H9 (cell line): ENCODE results near the gene BSG. TPM values are rescaled to one million over a fixed set of nuclear protein-coding genes. Genes with fewer than 3 reads are reported as not detected.

Source experiments
- DNase-seq: peaks from one replicate; pipeline ENCODE4 v3.0.0-alpha.2; 2017
- H2AFZ ChIP-seq: one replicate; pipeline ENCODE4 v1.6.1; 2013; ENCODE audit warnings: mild to moderate bottlenecking, low read length, control low read depth, moderate library complexity
- H2AK5ac ChIP-seq: 2 replicates; pipeline ENCODE4 v1.6.1; 2013; ENCODE audit warnings: low read length, control low read depth, mixed read lengths; ENCODE audit not compliant: insufficient read length
- H2BK120ac ChIP-seq: one replicate; pipeline ENCODE4 v1.6.1; 2013; ENCODE audit warnings: low read depth, mild to moderate bottlenecking, low read length, control low read depth, inconsistent platforms; ENCODE audit not compliant: poor library complexity, severe bottlenecking
- H2BK12ac ChIP-seq: 2 replicates; pipeline ENCODE4 v1.6.1; 2013; ENCODE audit warnings: low read length, control low read depth, mixed read lengths, low read depth; ENCODE audit not compliant: insufficient read length
- H2BK15ac ChIP-seq: 2 replicates; pipeline ENCODE4 v1.6.1; 2013; ENCODE audit warnings: low read depth, low read length, control low read depth
- H2BK20ac ChIP-seq: one replicate; pipeline ENCODE4 v1.6.1; 2013; ENCODE audit warnings: low read depth, mild to moderate bottlenecking, low read length, control low read depth, inconsistent platforms; ENCODE audit not compliant: poor library complexity, severe bottlenecking
- H2BK5ac ChIP-seq: 2 replicates; pipeline ENCODE4 v1.6.1; 2013; ENCODE audit warnings: low read length, control low read depth, mixed read lengths; ENCODE audit not compliant: insufficient read length
- H3K14ac ChIP-seq: 2 replicates; pipeline ENCODE4 v1.6.1; 2013; ENCODE audit warnings: low read length, control low read depth; ENCODE audit not compliant: insufficient read depth
- H3K18ac ChIP-seq: 2 replicates; pipeline ENCODE4 v1.6.1; 2013; ENCODE audit warnings: low read depth, mild to moderate bottlenecking, mixed read lengths, low read length, control low read depth; ENCODE audit not compliant: insufficient read length
- H3K23ac ChIP-seq: 2 replicates; pipeline ENCODE4 v1.6.1; 2013; ENCODE audit warnings: low read length, control low read depth, mixed read lengths, low read depth; ENCODE audit not compliant: insufficient read length
- H3K23me2 ChIP-seq: 2 replicates; pipeline ENCODE4 v1.6.1; 2013; ENCODE audit warnings: low read depth, mild to moderate bottlenecking, mixed read lengths, low read length, control low read depth; ENCODE audit not compliant: insufficient read length, poor library complexity, severe bottlenecking
- H3K27ac ChIP-seq: 2 replicates; pipeline ENCODE4 v1.5.1; 2013; ENCODE audit warnings: low read length, control low read depth, mixed read lengths, low read depth; ENCODE audit not compliant: insufficient read length
- H3K27me3 ChIP-seq: 2 replicates; pipeline ENCODE4 v1.6.1; 2013; ENCODE audit warnings: low read length, control low read depth, inconsistent platforms; ENCODE audit not compliant: insufficient read depth
- H3K4ac ChIP-seq: 2 replicates; pipeline ENCODE4 v1.6.1; 2013; ENCODE audit warnings: low read depth, mild to moderate bottlenecking, control low read depth, inconsistent platforms, low read length, moderate library complexity
- H3K4me1 ChIP-seq: 2 replicates; pipeline ENCODE4 v1.6.1; 2013; ENCODE audit warnings: low read length, control low read depth, inconsistent platforms; ENCODE audit not compliant: insufficient read depth
- H3K4me2 ChIP-seq: 2 replicates; pipeline ENCODE4 v1.6.1; 2013; ENCODE audit warnings: low read length, control low read depth, mixed read lengths; ENCODE audit not compliant: insufficient read length, insufficient read depth
- H3K56ac ChIP-seq: 2 replicates; pipeline ENCODE4 v1.6.1; 2013; ENCODE audit warnings: low read depth, mild to moderate bottlenecking, mixed read lengths, low read length, control low read depth; ENCODE audit not compliant: insufficient read length
- H3K79me1 ChIP-seq: 2 replicates; pipeline ENCODE4 v1.6.1; 2013; ENCODE audit warnings: low read depth, mild to moderate bottlenecking, moderate library complexity, low read length, control low read depth, inconsistent platforms; ENCODE audit not compliant: insufficient read depth, poor library complexity, severe bottlenecking
- H3K79me2 ChIP-seq: 2 replicates; pipeline ENCODE4 v1.6.1; 2013; ENCODE audit warnings: low read length, control low read depth, inconsistent platforms; ENCODE audit not compliant: insufficient read depth
- H3K9ac ChIP-seq: 2 replicates; pipeline ENCODE4 v1.6.1; 2013; ENCODE audit warnings: low read length, control low read depth, mixed read lengths; ENCODE audit not compliant: insufficient read length; ENCODE audit errors: extremely low read depth
- H3K9me3 ChIP-seq: one replicate; pipeline ENCODE4 v1.6.1; 2013; ENCODE audit warnings: low read depth, low read length, inconsistent platforms; ENCODE audit not compliant: control insufficient read depth
- H3T11ph ChIP-seq: one replicate; pipeline ENCODE4 v1.6.1; 2013; ENCODE audit warnings: mild to moderate bottlenecking, low read length, control low read depth, inconsistent platforms
- H4K20me1 ChIP-seq: one replicate; pipeline ENCODE4 v1.6.1; 2013; ENCODE audit not compliant: control insufficient read depth, insufficient read length, insufficient read depth
- H4K5ac ChIP-seq: 2 replicates; pipeline ENCODE4 v1.6.1; 2013; ENCODE audit warnings: low read depth, mild to moderate bottlenecking, mixed read lengths, low read length, control low read depth; ENCODE audit not compliant: insufficient read length
- H4K8ac ChIP-seq: replicated peaks from 2 replicates; pipeline ENCODE4 v1.6.1; 2013; ENCODE audit warnings: low read length, control low read depth, mixed read lengths, low read depth; ENCODE audit not compliant: insufficient read length
- H4K91ac ChIP-seq: 2 replicates; pipeline ENCODE4 v1.6.1; 2013; ENCODE audit warnings: low read depth, mild to moderate bottlenecking, moderate library complexity, mixed read lengths, low read length, control low read depth; ENCODE audit not compliant: insufficient read length
- H3K27ac Mint-ChIP-seq, 3 experiments: 2 replicates in 2 of 3; 3 replicates in 1 of 3; pipeline ENCODE4 v1.8.0; 2020 to 2021; ENCODE audit warnings: mixed read lengths in 3 of 3, mild to moderate bottlenecking in 1 of 3, moderate library complexity in 1 of 3
- H3K27me3 Mint-ChIP-seq: 2 replicates; pipeline ENCODE4 v1.8.0; 2021; ENCODE audit warnings: low read depth, mild to moderate bottlenecking, moderate library complexity, mixed read lengths
- H3K36me3 Mint-ChIP-seq, 3 experiments: 2 replicates in 2 of 3; 3 replicates in 1 of 3; pipeline ENCODE4 v1.8.0; 2020 to 2021; ENCODE audit warnings: low read depth in 3 of 3, mixed read lengths in 3 of 3; ENCODE audit not compliant: insufficient read depth in 1 of 3
- H3K4me1 Mint-ChIP-seq, 2 experiments: 2 replicates each; pipeline ENCODE4 v1.8.0; 2020; ENCODE audit warnings: mixed read lengths in 2 of 2
- H3K4me3 Mint-ChIP-seq, 2 experiments: 2 replicates in 1 of 2; 3 replicates in 1 of 2; pipeline ENCODE4 v1.8.0; 2020 to 2021; ENCODE audit warnings: mild to moderate bottlenecking in 2 of 2, mixed read lengths in 2 of 2, moderate library complexity in 1 of 2
- H3K9me3 Mint-ChIP-seq, 2 experiments: 2 replicates in 1 of 2; 3 replicates in 1 of 2; pipeline ENCODE4 v1.8.0; 2020; ENCODE audit warnings: mild to moderate bottlenecking in 2 of 2, mixed read lengths in 2 of 2, moderate library complexity in 1 of 2
- CTCF ChIP-seq: fragments of 200-600 bp; sonication (generic); conservative IDR thresholded peaks from 3 replicates; pipeline ENCODE4 v1.8.0; 2021; ENCODE audit warnings: antibody characterized with exemption, mild to moderate bottlenecking
- WGBS: extraction: QIAGEN DNeasy Blood & Tissue Kit; methylation state at CpG from one replicate; pipeline ENCODE4 v1.1.7; 2013; ENCODE audit warnings: missing lambda C conversion rate, low lambda C conversion rate, mixed read lengths; ENCODE audit not compliant: insufficient read length; ENCODE audit errors: extremely low coverage; 5-methylcytosine and 5-hydroxymethylcytosine counted together
- total RNA-seq: library from RNA; stranded (reverse); gene quantifications from 2 replicates; pipeline ENCODE4 v1.2.1, GENCODE V29; 2021

The BSG gene
- total RNA-seq, 1 experiment from 2014 or later: 715 TPM

GRCh38 chr19:566403-566802 is 6.0 kb upstream of the BSG start:
- TF ChIP-seq CTCF: no peak
- no peak overlapping the region for H2BK15ac ChIP-seq
- no peaks in the 10 kb centered on the region for H4K20me1 ChIP-seq
- no peak overlapping the region for H4K8ac ChIP-seq
- no peak overlapping the region for H3K4me3 Mint-ChIP-seq
- H3K14ac ChIP-seq: no peak overlapping the region
- H3K18ac ChIP-seq: no peak overlapping the region
- no peak overlapping the region for H2BK20ac ChIP-seq
- WGBS: no CpG with 5 or more reads among the region's 19 CpGs
- H3K9me3 Mint-ChIP-seq: peaks cover 26 to 28% of the 10 kb centered on the region in 2 experiments
- no peak overlapping the region for H2AK5ac ChIP-seq
- no peak overlapping the region for H3K4me2 ChIP-seq
- H2AFZ ChIP-seq: no peak overlapping the region
- H2BK12ac ChIP-seq: no peak overlapping the region
- H3K4me1 Mint-ChIP-seq: peaks cover 13 to 16% of the 10 kb centered on the region in 2 experiments
- H2BK5ac ChIP-seq: no peak overlapping the region
- no peaks in the 10 kb centered on the region for H3K79me2 ChIP-seq
- peaks cover 4% of the 10 kb centered on the region for H3K23me2 ChIP-seq
- H3K27me3 Mint-ChIP-seq: peaks cover 32% of the 10 kb centered on the region
- H3K9me3 ChIP-seq: no peaks in the 10 kb centered on the region
- H2BK120ac ChIP-seq: no peak overlapping the region
- peaks cover 12 to 21% (median 15%) of the 10 kb centered on the region in 3 experiments for H3K36me3 Mint-ChIP-seq
- no peak overlapping the region for H3K23ac ChIP-seq
- no peak overlapping the region for H3K9ac ChIP-seq
- DNase-seq: no peak
- H3T11ph ChIP-seq: no peak overlapping the region
- no peaks in the 10 kb centered on the region for H3K79me1 ChIP-seq
- no peak overlapping the region for H4K91ac ChIP-seq
- H3K27me3 ChIP-seq: no peaks in the 10 kb centered on the region
- no peak overlapping the region for H3K27ac ChIP-seq
- H3K27ac Mint-ChIP-seq: no peak overlapping the region
- no peak overlapping the region for H4K5ac ChIP-seq
- no peak overlapping the region for H3K4ac ChIP-seq
- H3K4me1 ChIP-seq: no peaks in the 10 kb centered on the region; the same call in 1 of the 2 replicates
- no peak overlapping the region for H3K56ac ChIP-seq
